Middle frontal gyrus (tissue), 1 donor: ENCODE results near the gene A2ML1.
"Not testable (repeated sequence)": the region's sequence is repeated elsewhere in the genome, so short reads cannot be mapped to it uniquely, and the experiment has no call there.

Source experiments
- DNase-seq: peaks from one replicate; pipeline ENCODE4 v3.0.0-alpha.2; 2015; ENCODE audit warnings: low spot score; ENCODE audit errors: extremely low spot score

Gene A2ML1

GRCh38 chr12:8852119-8852518 is 29.7 kb downstream of the A2ML1 start:
- DNase-seq = no peak

DNA sequence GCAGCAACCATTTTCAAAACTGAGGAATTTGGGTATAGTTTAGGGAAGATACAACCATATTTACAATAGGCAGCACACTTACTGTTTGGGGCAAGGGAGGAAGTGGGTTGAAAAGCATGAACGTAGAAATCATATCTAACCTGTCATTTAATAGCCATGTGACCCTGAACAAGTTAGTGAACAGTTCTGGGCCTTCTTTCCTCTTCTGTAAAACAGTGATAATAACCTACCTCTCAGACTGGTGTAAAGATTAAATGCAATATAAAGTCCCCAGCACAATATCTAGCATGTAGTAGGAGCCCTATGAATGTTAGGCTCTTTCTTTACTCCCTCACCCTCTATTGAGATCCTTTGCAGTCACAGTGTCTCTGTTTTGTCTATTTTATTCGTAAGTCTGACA is 33.5 kb downstream of the A2ML1 start:
- no peak for DNase-seq

- DNase-seq = not testable (repeated sequence)
Observed at GRCh38 chr12:8859448-8859847, 37.0 kb downstream of the A2ML1 start.

DNA sequence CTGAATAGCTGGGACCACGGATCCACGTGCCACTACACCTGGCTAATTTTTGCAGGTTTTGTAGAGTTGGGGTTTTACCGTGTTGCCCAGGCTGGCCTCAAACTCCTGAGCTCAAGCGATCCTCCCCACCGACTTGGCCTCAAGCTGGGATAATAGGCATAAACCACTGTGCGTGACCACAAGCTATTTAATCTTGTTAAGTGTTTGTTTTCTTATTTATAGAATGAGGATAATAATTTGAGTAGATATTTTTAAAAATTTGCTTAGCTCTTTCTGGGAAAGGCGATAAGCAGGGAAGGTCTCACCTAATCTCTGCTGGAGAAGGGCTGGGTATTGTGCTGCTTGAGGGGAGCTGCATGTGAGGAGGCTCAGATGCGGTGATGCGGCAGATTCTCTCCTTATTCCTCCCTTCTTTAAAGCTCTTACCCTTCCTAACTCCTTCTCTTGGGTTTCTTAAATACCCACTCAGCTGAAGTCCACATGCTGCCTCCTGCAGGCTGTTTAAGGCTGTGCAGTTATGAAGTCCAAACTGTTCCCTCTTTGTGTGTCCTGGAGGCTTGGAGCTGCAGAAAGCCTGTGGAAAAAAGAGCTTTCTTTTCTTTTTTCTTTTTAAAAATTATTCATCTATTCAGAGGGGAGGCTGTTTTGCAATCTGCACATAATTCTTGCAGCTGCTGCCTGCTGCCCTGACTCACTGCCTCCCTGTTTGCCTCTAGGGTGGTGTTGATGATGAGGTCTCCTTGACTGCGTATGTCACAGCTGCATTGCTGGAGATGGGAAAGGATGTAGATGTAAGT is 37.9 kb downstream of the A2ML1 start:
- no peak for DNase-seq

- no peak for DNase-seq
Observed at GRCh38 chr12:8866429-8866828, 44.0 kb downstream of the A2ML1 start.

GRCh38 chr12:8867009-8867408 is 44.6 kb downstream of the A2ML1 start:
- DNase-seq = no peak

DNA sequence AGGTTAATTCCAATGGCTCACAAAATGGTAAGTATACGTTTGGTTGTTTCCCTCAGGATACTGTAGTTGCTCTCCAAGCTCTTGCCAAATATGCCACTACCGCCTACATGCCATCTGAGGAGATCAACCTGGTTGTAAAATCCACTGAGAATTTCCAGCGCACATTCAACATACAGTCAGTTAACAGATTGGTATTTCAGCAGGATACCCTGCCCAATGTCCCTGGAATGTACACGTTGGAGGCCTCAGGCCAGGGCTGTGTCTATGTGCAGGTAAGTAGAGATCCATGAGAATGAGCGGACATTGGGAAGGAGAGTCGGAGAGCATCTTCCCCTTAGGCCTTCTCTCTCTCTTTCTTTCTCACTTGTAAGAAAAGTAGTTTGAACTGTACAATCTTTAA is 45.4 kb downstream of the A2ML1 start:
- no peak for DNase-seq

- no peak for DNase-seq
Observed at GRCh38 chr12:8870586-8870985, 48.2 kb downstream of the A2ML1 start.

DNA sequence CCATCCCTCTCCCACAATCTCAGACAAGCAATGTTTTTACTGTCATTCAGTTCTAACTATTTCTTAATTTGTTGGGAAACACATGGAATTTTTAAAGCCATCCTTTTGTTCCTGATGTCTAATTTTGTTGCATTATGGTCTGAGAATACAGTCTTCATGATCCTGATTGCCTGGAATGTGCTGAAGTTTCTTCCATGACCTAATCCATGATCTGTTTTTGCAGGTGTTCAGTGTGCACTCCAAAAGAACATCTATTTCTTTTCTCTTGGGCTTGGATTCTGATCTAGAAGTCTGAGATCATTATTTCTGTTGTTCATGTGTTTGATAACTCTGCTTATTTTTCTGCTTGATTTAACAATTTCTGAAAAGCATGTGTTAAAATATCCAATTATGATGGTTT is 48.6 kb downstream of the A2ML1 start:
- no peak for DNase-seq

GRCh38 chr12:8876887-8877286 is 54.5 kb downstream of the A2ML1 start:
- no peak for DNase-seq

DNA sequence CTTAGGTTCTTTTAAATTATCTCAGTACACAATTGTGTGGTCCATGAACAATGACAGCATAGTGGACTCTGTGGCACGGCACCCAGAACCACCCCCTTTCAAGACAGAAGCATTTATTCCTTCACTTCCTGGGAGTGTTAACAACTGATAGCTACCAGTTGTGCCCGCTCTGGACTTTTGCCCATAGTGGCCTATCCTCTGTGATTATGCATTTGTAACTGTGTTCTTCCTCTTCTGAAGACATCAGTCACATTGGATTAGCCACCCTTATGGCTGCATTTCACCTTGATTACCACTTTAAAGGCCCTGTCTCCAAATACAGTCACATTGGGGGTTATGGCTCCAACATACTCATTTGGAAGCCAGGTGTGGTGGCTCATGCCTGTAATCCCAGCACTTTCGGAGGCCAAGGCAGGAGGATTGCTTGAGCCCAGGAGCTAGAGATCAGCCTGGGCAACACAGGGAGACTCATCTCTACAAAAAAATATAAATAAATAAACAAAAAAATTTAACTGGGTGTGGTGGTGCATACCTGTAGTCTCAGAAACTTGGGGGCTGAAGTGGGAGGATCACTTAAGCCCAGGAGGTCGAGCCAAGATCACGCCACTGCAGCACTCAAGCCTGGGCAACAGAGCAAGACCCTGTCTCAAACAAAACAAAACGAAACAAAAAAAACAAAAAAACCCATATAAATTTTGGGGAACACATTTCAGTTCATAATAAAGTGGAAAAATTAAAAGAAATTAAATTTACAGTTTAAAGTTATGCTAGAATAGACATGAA is 64.3 kb downstream of the A2ML1 start:
- no peak for DNase-seq

DNA sequence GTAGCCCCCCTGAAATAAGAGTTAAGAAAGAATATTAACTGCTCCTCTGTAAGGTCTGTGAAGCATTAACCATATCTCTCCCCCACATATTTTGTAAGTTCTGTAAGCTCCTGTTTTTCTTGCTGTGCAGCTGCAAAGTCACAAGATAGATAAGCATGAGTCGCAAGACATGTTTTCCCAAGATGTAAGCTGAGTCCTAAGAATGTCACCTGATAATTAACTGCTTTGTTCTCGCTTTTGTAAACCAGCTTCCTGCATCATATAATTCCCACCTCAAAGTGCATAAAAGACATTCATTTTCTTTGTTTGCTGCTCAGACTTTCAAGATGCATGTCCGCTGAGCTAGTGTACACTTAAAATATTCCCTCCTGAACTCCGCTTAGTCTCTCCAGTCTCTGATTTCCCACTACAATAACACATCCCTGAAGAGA is 64.9 kb downstream of the A2ML1 start:
- no peak for DNase-seq

- no peak for DNase-seq
Observed at GRCh38 chr12:8890313-8891085, 68.1 kb downstream of the A2ML1 start.

- DNase-seq = no peak
Observed at GRCh38 chr12:8891976-8892375, 69.6 kb downstream of the A2ML1 start.

DNA sequence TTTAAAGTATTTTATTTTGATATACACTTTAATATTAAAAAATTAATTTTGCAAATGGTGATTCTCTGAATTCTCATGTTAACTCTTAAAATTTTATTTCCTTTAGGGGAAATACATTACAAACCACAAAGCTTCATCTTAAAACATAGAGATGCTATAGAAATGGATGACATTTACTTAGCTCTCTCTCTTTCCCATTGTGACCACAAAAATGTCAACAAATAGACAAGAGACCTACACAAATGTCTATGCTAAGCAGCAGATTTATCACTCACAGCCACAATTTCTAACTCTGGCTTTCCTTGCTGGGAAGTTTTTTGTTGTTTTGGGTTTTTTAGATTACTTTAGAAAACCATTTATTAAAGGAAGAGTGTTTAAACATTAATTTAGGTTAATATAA is 72.0 kb downstream of the A2ML1 start:
- no peak for DNase-seq

- DNase-seq = no peak
Observed at GRCh38 chr12:8894986-8895385, 72.6 kb downstream of the A2ML1 start.

- no peak for DNase-seq
Observed at GRCh38 chr12:8897081-8897480, 74.7 kb downstream of the A2ML1 start.

DNA sequence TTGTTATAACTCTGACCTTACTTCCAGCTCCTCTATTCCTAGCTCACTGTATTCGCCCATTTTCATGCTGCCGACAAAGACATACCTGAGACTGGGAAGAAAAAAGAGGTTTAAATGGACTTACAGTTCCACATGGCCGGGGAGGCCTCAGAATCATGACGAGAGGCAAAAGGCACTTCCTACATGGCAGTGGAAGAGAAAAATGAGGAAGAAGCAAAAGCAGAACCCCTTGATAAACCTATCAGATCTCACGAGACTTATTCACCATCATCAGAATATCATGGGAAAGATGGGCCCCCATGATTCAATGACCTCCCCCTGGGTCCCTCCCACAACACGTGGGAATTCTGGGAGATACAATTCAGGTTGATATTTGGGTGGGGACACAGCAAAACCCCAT is 77.4 kb downstream of the A2ML1 start:
- no peak for DNase-seq

DNA sequence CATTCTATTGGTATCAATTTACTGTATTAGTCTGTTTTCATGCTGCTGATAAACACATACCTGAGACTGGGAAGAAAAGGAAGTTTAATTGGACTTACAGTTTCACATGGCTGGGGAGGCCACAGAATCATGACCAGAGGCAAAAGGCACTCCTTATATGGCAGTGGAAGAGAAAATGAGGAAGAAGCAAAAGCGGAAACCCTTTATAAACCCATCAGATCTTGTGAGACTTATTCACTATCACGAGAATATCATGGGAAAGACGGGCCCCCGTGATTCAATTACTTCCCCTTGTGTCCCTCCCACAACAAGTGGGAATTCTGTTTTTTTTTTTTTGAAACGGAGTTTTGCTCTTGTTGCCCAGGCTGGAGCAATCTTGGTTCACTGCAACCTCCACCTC is 80.3 kb downstream of the A2ML1 start:
- not testable (repeated sequence) for DNase-seq

- DNase-seq = no peak
Observed at GRCh38 chr12:8903646-8904045, 81.2 kb downstream of the A2ML1 start.

DNA sequence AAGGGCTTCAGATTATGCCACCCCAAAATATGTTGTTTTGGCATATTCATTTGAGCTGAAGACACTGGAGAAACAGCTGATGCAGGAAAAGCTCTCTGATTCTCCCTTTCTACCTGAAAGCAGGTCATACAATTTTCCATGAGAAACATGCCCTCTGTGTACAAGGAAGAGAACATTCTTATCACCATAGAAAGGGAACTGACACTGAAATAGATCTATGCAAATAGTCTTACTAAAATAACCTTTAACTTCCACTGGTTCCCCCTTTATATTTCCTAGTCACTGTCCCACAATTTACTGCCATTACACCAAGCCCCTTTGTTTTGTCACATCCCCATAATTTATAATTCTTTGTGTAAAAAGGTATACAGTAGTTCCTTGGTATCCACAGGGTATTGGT is 82.2 kb downstream of the A2ML1 start:
- DNase-seq = no peak

DNA sequence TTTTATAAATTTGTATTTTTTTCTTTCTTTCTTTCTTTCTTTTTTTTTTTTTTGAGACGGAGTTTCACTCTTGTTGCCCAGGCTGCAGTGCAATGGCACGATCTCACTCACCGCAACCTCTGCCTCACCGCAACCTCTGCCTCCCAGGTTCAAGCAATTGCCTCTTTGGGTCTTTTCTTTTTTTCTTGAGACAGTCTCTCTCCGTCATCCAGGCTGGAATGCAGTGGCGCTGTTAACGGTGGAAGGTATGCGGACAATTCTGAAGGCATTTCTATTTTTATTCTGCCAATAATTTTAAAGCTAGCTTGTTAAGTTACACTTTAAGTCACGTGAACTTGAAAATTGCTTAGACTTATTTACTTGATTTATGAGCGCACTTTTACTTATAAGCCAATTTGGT is 83.1 kb downstream of the A2ML1 start:
- no peak for DNase-seq
